ENCODE measurements around the gene DRC3. TPM values are rescaled to one million over a fixed set of nuclear protein-coding genes. Genes with fewer than 3 reads are reported as not detected.

Gene DRC3
- total and polyA plus RNA-seq, 4 donors: 0.61 to 1.5 (median 1.1) TPM

GRCh38 chr17:18005496-18005895, 32.8 kb downstream of the DRC3 start:
- Histone ChIP-seq H3K4me3 (ENCODE audit: low read depth in 1 of 3, low read length in 3 of 3) (no peak overlapping the region), H3K27me3 (ENCODE audit: control insufficient read depth in 4 of 4, insufficient read depth in 4 of 4, low read length in 3 of 4) (no peaks in the 10 kb centered on the region), H3K36me3 (ENCODE audit: control insufficient read depth in 4 of 4, insufficient read depth in 3 of 4, low read depth in 1 of 4, low read length in 3 of 4) (peaks cover 0 to 12% (median 4%) of the 10 kb centered on the region in 4 donors), H3K9ac (ENCODE audit: low read depth in 1 of 2, low read length in 2 of 2) (no peak overlapping the region), H3K4me1 (ENCODE audit: control insufficient read depth in 4 of 4, insufficient read depth in 4 of 4, low read length in 3 of 4) (no peaks in the 10 kb centered on the region), H3K9me3 (ENCODE audit: control insufficient read depth in 4 of 4, low read length in 3 of 4) (no peaks in the 10 kb centered on the region), H3K27ac (ENCODE audit: low read depth in 1 of 2, low read length in 2 of 2) (no peak overlapping the region)
- no peak for DNase-seq (ENCODE audit: low spot score)
- TF ChIP-seq JUND (IDR thresholded peaks at IDR 0.05) (no peak), RAD21 (IDR thresholded peaks at IDR 0.05) (no peak), ZBTB33 (IDR thresholded peaks at IDR 0.05) (no peak), FOXA1 (IDR thresholded peaks at IDR 0.05) (no peak), EGR1 (IDR thresholded peaks at IDR 0.05; ENCODE audit: low read depth in 2 of 2) (no peak), CTCF (IDR thresholded peaks at IDR 0.05; ENCODE audit: low read depth, low read length, missing input control) (no peak)
- WGBS: 85% methylated on average over 3 of the region's 3 CpGs

- no peak overlapping the region for H3K9ac ChIP-seq (ENCODE audit: low read depth in 1 of 2, low read length in 2 of 2)
- H3K9me3 ChIP-seq (ENCODE audit: control insufficient read depth in 4 of 4, low read length in 3 of 4): no peaks in the 10 kb centered on the region
- TF ChIP-seq CTCF (IDR thresholded peaks at IDR 0.05; ENCODE audit: low read depth, low read length, missing input control): no peak
- no peak for TF ChIP-seq REST (IDR thresholded peaks at IDR 0.05)
- no peak for TF ChIP-seq MAX (IDR thresholded peaks at IDR 0.05)
- TF ChIP-seq ATF3 (IDR thresholded peaks at IDR 0.05): no peak
- TF ChIP-seq EGR1 (IDR thresholded peaks at IDR 0.05; ENCODE audit: low read depth in 2 of 2): no peak
- no peak for TF ChIP-seq FOXA1 (IDR thresholded peaks at IDR 0.05)
- TF ChIP-seq JUND (IDR thresholded peaks at IDR 0.05): no peak
- no peak for TF ChIP-seq HNF4G (IDR thresholded peaks at IDR 0.05)
- no peak for TF ChIP-seq HNF4A (conservative IDR thresholded peaks at IDR 0.05)
- TF ChIP-seq RAD21 (IDR thresholded peaks at IDR 0.05): no peak
- no peak for TF ChIP-seq GABPA (IDR thresholded peaks at IDR 0.05 in 1 of 2, conservative IDR thresholded peaks at IDR 0.05 in 1 of 2)
- TF ChIP-seq TAF1 (conservative IDR thresholded peaks at IDR 0.05): no peak
- TF ChIP-seq RXRA (IDR thresholded peaks at IDR 0.05): no peak
- no peak for TF ChIP-seq ZBTB33 (IDR thresholded peaks at IDR 0.05)
- 89% methylated on average over 31 of the region's 31 CpGs for WGBS
- no peaks in the 10 kb centered on the region for H3K27me3 ChIP-seq (ENCODE audit: control insufficient read depth in 4 of 4, insufficient read depth in 4 of 4, low read length in 3 of 4)
- peaks cover 0 to 15% (median 5%) of the 10 kb centered on the region in 4 donors for H3K36me3 ChIP-seq (ENCODE audit: control insufficient read depth in 4 of 4, insufficient read depth in 3 of 4, low read depth in 1 of 4, low read length in 3 of 4)
- no peaks in the 10 kb centered on the region for H3K4me1 ChIP-seq (ENCODE audit: control insufficient read depth in 4 of 4, insufficient read depth in 4 of 4, low read length in 3 of 4)
- no peak for DNase-seq (ENCODE audit: low spot score)
- no peak overlapping the region for H3K27ac ChIP-seq (ENCODE audit: low read depth in 1 of 2, low read length in 2 of 2)
- H3K4me3 ChIP-seq (ENCODE audit: low read depth in 1 of 3, low read length in 3 of 3): no peak overlapping the region
Observed at GRCh38 chr17:18006495-18007239, 34.0 kb downstream of the DRC3 start.
